NB4 (cell line): ENCODE data around the gene PALM.

Source experiments
- DNase-seq: peaks from one replicate; pipeline ENCODE4 v3.0.0; 2010; ENCODE audit warnings: low read depth
- H3K4me3 ChIP-seq: one replicate; pipeline ENCODE4 v1.5.1; 2011; ENCODE audit warnings: mild to moderate bottlenecking, low read depth, low read length, moderate library complexity
- CTCF ChIP-seq: IDR thresholded peaks from one replicate; pipeline ENCODE4 v1.5.1; 2012; ENCODE audit warnings: low read depth, low read length
- MAX ChIP-seq: IDR thresholded peaks from 2 replicates; pipeline ENCODE4 v1.6.1; 2011; ENCODE audit warnings: low read depth, low read length
- MYC ChIP-seq: IDR thresholded peaks from 2 replicates; pipeline ENCODE4 v1.6.1; 2011; ENCODE audit warnings: low read depth, low read length
- POLR2A ChIP-seq: IDR thresholded peaks from 2 replicates; pipeline ENCODE4 v1.6.1; 2011; ENCODE audit warnings: mild to moderate bottlenecking; ENCODE audit not compliant: insufficient read length; ENCODE audit errors: extremely low read depth

PALM gene

GRCh38 chr19:674282-675151 lies 34.2 kb upstream of the PALM start:
- no peak overlapping the region for H3K4me3 ChIP-seq
- no peak for TF ChIP-seq POLR2A
- no peak for TF ChIP-seq MAX
- TF ChIP-seq MYC, result no peak
- no peak for TF ChIP-seq CTCF
- no peak for DNase-seq

- no peak for TF ChIP-seq MAX
- no peak for TF ChIP-seq POLR2A
- TF ChIP-seq MYC, result no peak
- TF ChIP-seq CTCF, result no peak
- no peak overlapping the region for H3K4me3 ChIP-seq
Measured at GRCh38 chr19:676007-676338, 32.8 kb upstream of the PALM start.

GRCh38 chr19:676339-677105 lies 32.2 kb upstream of the PALM start, which contains the start of gene FSTL3:
Gene FSTL3, plus strand, starts transcription at chr19:676392. Its CDS starts 32 bp downstream, at chr19:676424.
- no peak within 1 kb of the TSS for H3K4me3 ChIP-seq
- DNase-seq, result no peak
- TF ChIP-seq MYC, result no peak
- TF ChIP-seq CTCF, result no peak
- no peak for TF ChIP-seq POLR2A
- no peak for TF ChIP-seq MAX

More at GRCh38 chr19:676007-676338, 32.8 kb upstream of the PALM start:
- no peak for DNase-seq

GRCh38 chr19:677201-677600 lies 31.5 kb upstream of the PALM start:
- no peak overlapping the region for H3K4me3 ChIP-seq
- DNase-seq, result no peak
- TF ChIP-seq MAX, result no peak
- no peak for TF ChIP-seq POLR2A
- no peak for TF ChIP-seq MYC
- no peak for TF ChIP-seq CTCF

GRCh38 chr19:677601-678436 lies 30.9 kb upstream of the PALM start:
- no peak for DNase-seq
- no peak overlapping the region for H3K4me3 ChIP-seq
- TF ChIP-seq CTCF (no peak), MYC (no peak), POLR2A (no peak), MAX (no peak)
